Pancreas (tissue), 10 donors: ENCODE results near the gene DUSP11. TPM values are rescaled to one million over a fixed set of nuclear protein-coding genes. Genes with fewer than 3 reads are reported as not detected.
"Not testable (repeated sequence)": the region's sequence is repeated elsewhere in the genome, so short reads cannot be mapped to it uniquely, and the experiment has no call there.

Source experiments
- ATAC-seq, 4 donors: fragments of 200-7000 bp; cut with Tn5 transposase; one replicate each; pipeline versions ENCODE4 v1.8.0 to v1.9.1; 2020; ENCODE audit warnings: mild to moderate bottlenecking in 4 of 4, moderate library complexity in 4 of 4
- DNase-seq, 6 donors: peaks; one replicate each; pipeline ENCODE4 v3.0.0-alpha.2; 2020
- FAIRE-seq: peaks from 2 replicates; lab custom pipeline; 2012; peaks lifted over from hg19 to GRCh38; lab: Jason Lieb, UNC
- H3K27ac ChIP-seq, 4 donors: fragments of 200-600 bp; sonication (generic); 1 replicate in 3 of 4; 2 replicates in 1 of 4; pipeline versions ENCODE4 v1.5.0 to v1.8.0; 2020
- H3K27me3 ChIP-seq, 4 donors: fragments of 200-600 bp; one replicate each; pipeline ENCODE4 v1.8.0; 2021
- H3K36me3 ChIP-seq, 3 donors: fragments of 200-600 bp; sonication (generic) in 1 of 3; one replicate each; pipeline versions ENCODE4 v1.5.0 to v1.8.0; 2020 to 2021
- H3K4me1 ChIP-seq, 3 donors: fragments of 200-600 bp; one replicate each; pipeline ENCODE4 v1.8.0; 2021
- H3K4me3 ChIP-seq, 4 donors: fragments of 200-600 bp; sonication (generic) in 2 of 4; one replicate each; pipeline versions ENCODE4 v1.5.0 to v1.8.0; 2020 to 2021
- H3K9me3 ChIP-seq, 4 donors: fragments of 200-600 bp; one replicate each; pipeline ENCODE4 v1.8.0; 2021
- WGBS, 2 donors: extraction: QIAGEN DNeasy Blood & Tissue Kit; methylation state at CpG; one replicate each; pipeline ENCODE4 v1.1.7; 2013; 5-methylcytosine and 5-hydroxymethylcytosine counted together
- intact Hi-C, 3 donors: fragments of 100-400 bp; cut with DNase I; formaldehyde crosslinking; loops; one replicate each; pipeline versions ENCODE4 v1.11.1 to v1.14.2; 2022
- polyA plus RNA-seq, 2 donors: library from polyadenylated mRNA; stranded (reverse); fragments of 200-250 nt; gene quantifications; one replicate each; pipeline ENCODE4 v1.2.3, GENCODE V29; 2013
- total RNA-seq, 6 donors: library from RNA; stranded (reverse); fragmentation: NEBNext Ultra II Directional in 4 of 6; extraction: Animal tissue kit (Norgen Biotek cat#: 25700) in 4 of 6; gene quantifications; one replicate each; pipeline versions ENCODE4 v1.2.1 to v1.2.4, GENCODE V29; 2021 to 2023
- TF ChIP-seq, protein P1 (sequence below), 4 donors: fragments of 200-600 bp; sonication (generic) in 3 of 4; IDR thresholded peaks; one replicate each; pipeline versions ENCODE4 v1.5.0 to v1.8.0; 2021; ENCODE audit warnings: antibody characterized with exemption in 4 of 4
- donor health status: healthy with polysubstance abuse.
- donor health status: DM: no; HTN: no; CAD: no; lungs with moderate emphysema.
- donor health status: DM: no; HTN: no; CAD: no.
- donor health status: control.
- donor health status: control.
- donor health status: Bipolar disorder and iron deficiency.
- donor health status: DM: yes; HTN: yes; CAD: no.
- donor health status: DM: no; HTN: no; CAD: no.
- donor health status: DM: no; HTN: no; CAD: no.
- donor health status: DM: yes; HTN: yes; CAD: no.

DUSP11 gene
- total and polyA plus RNA-seq, 8 donors, result 4.7 to 12.1 (median 7.6) TPM

- ATAC-seq (no peak), FAIRE-seq (no peak), DNase-seq (no peak)
- TF ChIP-seq, protein P1, sequence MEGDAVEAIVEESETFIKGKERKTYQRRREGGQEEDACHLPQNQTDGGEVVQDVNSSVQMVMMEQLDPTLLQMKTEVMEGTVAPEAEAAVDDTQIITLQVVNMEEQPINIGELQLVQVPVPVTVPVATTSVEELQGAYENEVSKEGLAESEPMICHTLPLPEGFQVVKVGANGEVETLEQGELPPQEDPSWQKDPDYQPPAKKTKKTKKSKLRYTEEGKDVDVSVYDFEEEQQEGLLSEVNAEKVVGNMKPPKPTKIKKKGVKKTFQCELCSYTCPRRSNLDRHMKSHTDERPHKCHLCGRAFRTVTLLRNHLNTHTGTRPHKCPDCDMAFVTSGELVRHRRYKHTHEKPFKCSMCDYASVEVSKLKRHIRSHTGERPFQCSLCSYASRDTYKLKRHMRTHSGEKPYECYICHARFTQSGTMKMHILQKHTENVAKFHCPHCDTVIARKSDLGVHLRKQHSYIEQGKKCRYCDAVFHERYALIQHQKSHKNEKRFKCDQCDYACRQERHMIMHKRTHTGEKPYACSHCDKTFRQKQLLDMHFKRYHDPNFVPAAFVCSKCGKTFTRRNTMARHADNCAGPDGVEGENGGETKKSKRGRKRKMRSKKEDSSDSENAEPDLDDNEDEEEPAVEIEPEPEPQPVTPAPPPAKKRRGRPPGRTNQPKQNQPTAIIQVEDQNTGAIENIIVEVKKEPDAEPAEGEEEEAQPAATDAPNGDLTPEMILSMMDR (IDR thresholded peaks at IDR 0.05), result no peak
- Histone ChIP-seq H3K36me3 (no peaks in the 10 kb centered on the region), H3K4me1 (peaks cover 0 to 8% (median 4%) of the 10 kb centered on the region in 3 donors), H3K27me3 (no peaks in the 10 kb centered on the region), H3K27ac (no peak overlapping the region), H3K4me3 (no peak overlapping the region), H3K9me3 (no peaks in the 10 kb centered on the region)
- intact Hi-C loops, result no loop called here
These were observed 32.0 kb upstream of the DUSP11 start for GRCh38 chr2:73811878-73812277.

DNA sequence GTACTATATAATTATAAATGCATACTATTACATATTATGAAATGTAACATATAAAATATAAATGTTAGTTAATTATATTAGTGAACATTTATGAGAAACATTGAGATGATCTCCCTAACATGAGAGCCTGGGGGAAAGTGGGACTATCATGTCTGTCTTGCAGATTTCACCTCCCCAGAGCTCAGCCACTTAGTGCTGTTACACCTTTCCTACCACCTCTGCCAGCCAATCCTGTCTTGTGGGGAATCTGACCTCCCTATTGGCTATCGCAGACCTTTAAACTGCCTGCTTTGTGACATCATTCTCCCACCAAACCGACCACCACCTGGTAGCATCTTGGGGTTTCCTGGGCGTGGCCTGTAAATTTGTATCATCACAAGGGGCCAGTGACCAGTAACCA, 4.0 kb upstream of the DUSP11 start, which contains the start of gene C2orf78:
TSS of gene C2orf78 (plus strand) at position 301 of the 400 bp plus-strand sequence. CDS start 127 bp downstream, outside the sequence.
- H3K9me3 ChIP-seq, H3K27me3 ChIP-seq, intact Hi-C loops, H3K4me3 ChIP-seq, H3K4me1 ChIP-seq, DNase-seq, ATAC-seq, H3K36me3 ChIP-seq, FAIRE-seq, H3K27ac ChIP-seq: not testable (repeated sequence)
- 36 to 52% methylated on average over 2 to 3 of the region's 3 CpGs for WGBS, 2 donors

DNA sequence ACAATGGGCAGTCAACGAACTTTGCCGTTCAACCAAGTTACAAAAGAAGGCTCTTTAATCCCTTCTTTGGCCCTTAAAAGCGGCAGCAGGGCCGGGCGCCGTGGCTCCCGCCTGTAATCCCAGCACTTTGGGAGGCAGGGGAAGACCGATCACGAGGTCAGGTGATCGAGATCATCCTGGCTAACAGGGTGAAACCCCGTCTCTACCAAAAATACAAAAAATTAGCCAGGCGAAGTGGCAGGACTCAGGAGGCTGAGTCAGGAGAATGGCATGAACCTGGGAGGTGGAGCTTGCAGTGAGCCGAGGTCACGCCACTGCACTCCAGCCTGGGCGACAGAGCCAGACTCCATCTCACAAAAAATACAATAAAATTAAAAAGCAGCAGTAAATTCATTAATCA, 3.5 kb upstream of the DUSP11 start:
- intact Hi-C loops, H3K27ac ChIP-seq, H3K27me3 ChIP-seq, FAIRE-seq, H3K36me3 ChIP-seq, H3K9me3 ChIP-seq, H3K4me3 ChIP-seq, ATAC-seq, DNase-seq: not testable (repeated sequence)
- peaks cover 0 to 12% (median 5%) of the 10 kb centered on the region in 3 donors for H3K4me1 ChIP-seq
- WGBS, 2 donors, result 54 to 66% methylated on average over 15 of the region's 15 CpGs

DNA sequence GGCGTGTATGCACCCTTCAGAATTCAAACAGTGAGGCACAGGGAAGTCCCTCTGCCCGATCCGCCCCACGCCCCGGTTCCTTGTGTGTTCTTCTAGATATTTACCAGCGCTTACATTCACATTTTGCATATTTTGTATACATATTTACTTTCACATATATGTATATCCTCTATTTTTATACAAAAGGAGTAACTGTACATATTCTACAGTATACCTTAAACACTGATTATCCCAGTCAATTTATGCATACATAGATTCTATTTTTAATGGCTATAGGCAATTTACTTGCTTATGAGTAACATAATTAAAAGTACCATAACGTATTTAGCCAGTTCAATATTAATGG, 307 bp upstream of the DUSP11 start:
- H3K4me1 ChIP-seq, result peaks cover 0 to 19% (median 5%) of the 10 kb centered on the region in 3 donors
- WGBS, 2 donors, result 4 to 5% methylated on average over 7 of the region's 7 CpGs
- H3K9me3 ChIP-seq, result no peaks in the 10 kb centered on the region
- ATAC-seq (no peak), FAIRE-seq (no peak), DNase-seq (no peak)
- no peaks in the 10 kb centered on the region for H3K27me3 ChIP-seq
- H3K27ac ChIP-seq, result no peak overlapping the region
- TF ChIP-seq, protein P1 (IDR thresholded peaks at IDR 0.05), result no peak
- intact Hi-C loops, result no loop called here
- no peaks in the 10 kb centered on the region for H3K36me3 ChIP-seq
- peak overlapping the region in 2 of 4 donors; percentile 72 to 92 for H3K4me3 ChIP-seq

DNA sequence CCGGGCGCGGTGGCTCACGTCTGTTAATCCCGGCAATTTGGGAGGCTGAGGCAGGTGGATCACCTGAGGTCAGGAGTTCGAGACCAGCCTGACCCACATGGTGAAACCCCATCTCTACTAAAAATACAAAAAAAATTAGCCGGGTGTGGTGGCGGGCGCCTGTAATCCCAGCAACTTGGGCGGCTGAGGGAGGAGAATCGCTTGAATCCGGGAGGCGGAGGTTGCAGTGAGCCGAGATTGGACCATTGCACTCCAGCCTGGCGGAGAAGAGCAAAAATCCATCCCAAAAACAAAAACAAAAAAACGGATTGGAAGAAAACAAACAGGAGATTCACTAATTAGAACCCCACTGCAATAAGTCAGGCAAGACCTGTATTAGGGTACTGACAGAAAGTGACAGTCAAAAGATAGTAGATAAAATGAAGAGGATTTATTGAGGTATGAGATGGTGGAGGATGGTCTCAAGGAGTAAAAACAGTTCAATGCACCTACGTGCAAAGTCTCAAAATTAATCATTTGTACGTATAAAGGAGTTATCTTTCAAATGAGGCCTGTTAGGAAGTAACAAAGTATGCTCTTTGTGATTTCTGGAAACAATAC, 936 bp downstream of the DUSP11 start:
- intact Hi-C loops, H3K27me3 ChIP-seq, H3K9me3 ChIP-seq, FAIRE-seq, DNase-seq: not testable (repeated sequence)
- Histone ChIP-seq H3K27ac (peak overlapping the region in 1 of 4 donors; percentile 82), H3K4me3 (peak overlapping the region in 3 of 4 donors; percentile 72 to 95 (median 92)), H3K4me1 (peaks cover 0 to 19% (median 5%) of the 10 kb centered on the region in 3 donors), H3K36me3 (peaks cover 0 to 12% (median 0%) of the 10 kb centered on the region in 3 donors)
- ATAC-seq, result peak in 1 of 4 donors; percentile 1
- 68 to 70% methylated on average over 18 of the region's 18 CpGs for WGBS, 2 donors

DNA sequence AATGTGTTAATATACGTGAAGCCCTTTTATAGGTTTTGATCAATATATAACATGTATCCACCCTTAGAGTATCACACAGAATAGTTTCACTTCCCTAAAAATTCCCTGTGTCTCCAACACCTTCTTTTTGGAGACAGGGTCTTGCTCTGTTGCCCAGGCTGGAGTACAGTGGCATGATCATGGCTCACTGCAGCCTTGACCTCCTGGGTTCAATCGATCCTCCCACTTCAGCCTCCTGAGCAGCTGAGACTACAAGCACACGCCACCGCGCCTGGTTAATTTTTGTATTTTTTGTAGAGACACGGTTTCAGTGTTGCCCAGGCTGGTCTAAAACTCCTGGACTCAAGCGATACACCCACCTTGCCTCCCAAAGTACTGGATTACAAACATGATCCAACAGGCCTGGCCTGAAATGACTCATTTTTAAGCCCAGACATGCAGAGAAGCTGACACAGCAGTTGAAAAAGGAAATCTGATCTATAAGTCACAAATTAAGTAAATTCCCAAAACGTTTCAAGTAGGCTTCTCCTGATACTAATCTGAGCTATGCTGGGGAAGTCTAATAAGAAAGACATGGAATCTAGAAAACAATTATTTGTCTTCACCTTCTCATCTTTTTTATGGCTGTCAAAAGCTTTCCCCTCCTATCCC, 2.9 kb downstream of the DUSP11 start:
- H3K36me3 ChIP-seq, result peaks cover 0 to 22% (median 4%) of the 10 kb centered on the region in 3 donors
- H3K27ac ChIP-seq, result no peak overlapping the region
- 82 to 86% methylated on average over 8 of the region's 8 CpGs for WGBS, 2 donors
- FAIRE-seq (no peak), DNase-seq (no peak), ATAC-seq (no peak)
- TF ChIP-seq, protein P1 (IDR thresholded peaks at IDR 0.05), result no peak
- intact Hi-C loops, result no loop called here
- no peaks in the 10 kb centered on the region for H3K27me3 ChIP-seq
- no peaks in the 10 kb centered on the region for H3K9me3 ChIP-seq
- H3K4me1 ChIP-seq, result peaks cover 0 to 19% (median 5%) of the 10 kb centered on the region in 3 donors
- no peak overlapping the region for H3K4me3 ChIP-seq
